ENCODE measurements around the gene KNDC1. TPM values are rescaled to one million over a fixed set of nuclear protein-coding genes. Genes with fewer than 3 reads are reported as not detected.

Gene KNDC1
- total and polyA plus RNA-seq, 3 donors from 2014 or later = 4.2 to 19.8 (median 13.3) TPM

GRCh38 chr10:133252223-133252552 is 92.2 kb downstream of the KNDC1 start:
- H3K4me1 ChIP-seq = peaks cover 81% of the 10 kb centered on the region
- no peaks in the 10 kb centered on the region for H3K36me3 ChIP-seq (ENCODE audit: low read depth, missing control alignments)
- no peaks in the 10 kb centered on the region for H3K9me3 ChIP-seq
- WGBS, 2 donors = 72 to 82% methylated on average over 12 of the region's 12 CpGs
- H3K4me3 ChIP-seq = no peak overlapping the region
- TF ChIP-seq POLR2A (IDR thresholded peaks at IDR 0.05) = no peak
- TF ChIP-seq CTCF (IDR thresholded peaks at IDR 0.05) = no peak
- no peaks in the 10 kb centered on the region for H3K27me3 ChIP-seq
- no peak for DNase-seq
- intact Hi-C loops (cut with DNase I; ENCODE audit: low total_unique reads) = no loop called here
- no peak overlapping the region for H3K27ac ChIP-seq

- Histone ChIP-seq H3K4me3 (no peak overlapping the region), H3K9me3 (no peaks in the 10 kb centered on the region), H3K27ac (peak overlapping the region in 1 of 2 donors; percentile 53), H3K36me3 (ENCODE audit: low read depth, missing control alignments) (no peaks in the 10 kb centered on the region), H3K4me1 (peaks cover 87% of the 10 kb centered on the region), H3K27me3 (no peaks in the 10 kb centered on the region)
- TF ChIP-seq CTCF (IDR thresholded peaks at IDR 0.05) (no peak), POLR2A (IDR thresholded peaks at IDR 0.05) (no peak)
- 58 to 63% methylated on average over 22 of the region's 22 CpGs for WGBS, 2 donors
- DNase-seq = no peak
- intact Hi-C loops (cut with DNase I; ENCODE audit: low total_unique reads) = no loop called here
Measured at GRCh38 chr10:133253361-133253955, 93.4 kb downstream of the KNDC1 start.

GRCh38 chr10:133254421-133255120 is 94.6 kb downstream of the KNDC1 start:
- Histone ChIP-seq H3K9me3 (no peaks in the 10 kb centered on the region), H3K4me3 (no peak overlapping the region), H3K27me3 (no peaks in the 10 kb centered on the region), H3K27ac (peak overlapping the region in 1 of 2 donors; percentile 53), H3K36me3 (ENCODE audit: low read depth, missing control alignments) (no peaks in the 10 kb centered on the region), H3K4me1 (peaks cover 76% of the 10 kb centered on the region)
- DNase-seq = peak; percentile 81
- intact Hi-C loops (cut with DNase I; ENCODE audit: low total_unique reads) = no loop called here
- WGBS, 2 donors = 27 to 47% methylated on average over 11 to 13 of the region's 13 CpGs
- TF ChIP-seq POLR2A (IDR thresholded peaks at IDR 0.05) (no peak), CTCF (IDR thresholded peaks at IDR 0.05) (no peak)

- intact Hi-C loops (cut with DNase I; ENCODE audit: low total_unique reads) = no loop called here
- H3K9me3 ChIP-seq = no peaks in the 10 kb centered on the region
- no peaks in the 10 kb centered on the region for H3K27me3 ChIP-seq
- WGBS, 2 donors = 72 to 98% methylated on average over 8 to 15 of the region's 15 CpGs
- no peak overlapping the region for H3K4me3 ChIP-seq
- peaks cover 70% of the 10 kb centered on the region for H3K4me1 ChIP-seq
- H3K27ac ChIP-seq = peak overlapping the region in 1 of 2 donors; percentile 53
- TF ChIP-seq CTCF (IDR thresholded peaks at IDR 0.05) (no peak), POLR2A (IDR thresholded peaks at IDR 0.05) (no peak)
- H3K36me3 ChIP-seq (ENCODE audit: low read depth, missing control alignments) = no peaks in the 10 kb centered on the region
- DNase-seq = no peak
Measured at GRCh38 chr10:133255323-133255722, 95.3 kb downstream of the KNDC1 start.
